Activated CD4-positive, CD25-positive, alpha-beta regulatory T cell treated with anti-CD3 and anti-CD28 coated beads, Interleukin-2, amount 50 U/mL, for 16 hours (primary cell): ENCODE data around the gene SMC4.
"Not testable (repeated sequence)": the region's sequence is repeated elsewhere in the genome, so short reads cannot be mapped to it uniquely, and the experiment has no call there.

Experiments used
- DNase-seq: peaks from one replicate; pipeline ENCODE4 v3.0.0-alpha.2; 2020; ENCODE audit warnings: low read depth, low spot score

The SMC4 gene

GRCh38 chr3:160445854-160446253, 46.4 kb downstream of the SMC4 start:
- DNase-seq = no peak

GRCh38 chr3:160446522-160447056, 47.1 kb downstream of the SMC4 start:
- no peak for DNase-seq

GRCh38 chr3:160447544-160447943, 48.1 kb downstream of the SMC4 start:
- no peak for DNase-seq

- no peak for DNase-seq
Observed at GRCh38 chr3:160448845-160449635, 49.6 kb downstream of the SMC4 start.

GRCh38 chr3:160449636-160450598, 50.5 kb downstream of the SMC4 start, which contains the start of gene TRIM59:
Gene TRIM59 (minus strand): TSS chr3:160449786. CDS start chr3:160439183, 10,603 bp downstream.
- DNase-seq = peak; percentile 92

GRCh38 chr3:160450846-160451245, 51.4 kb downstream of the SMC4 start:
- DNase-seq = no peak

- DNase-seq = no peak
Observed at GRCh38 chr3:160451602-160452001, 52.2 kb downstream of the SMC4 start.

GRCh38 chr3:160452251-160452650, 52.8 kb downstream of the SMC4 start:
- not testable (repeated sequence) for DNase-seq

GRCh38 chr3:160454995-160455394, 55.5 kb downstream of the SMC4 start:
- DNase-seq = no peak

GRCh38 chr3:160455846-160456245, 56.4 kb downstream of the SMC4 start:
- no peak for DNase-seq

- DNase-seq = no peak
Observed at GRCh38 chr3:160458151-160458550, 58.7 kb downstream of the SMC4 start.

- DNase-seq = no peak
Observed at GRCh38 chr3:160459450-160459970, 60.1 kb downstream of the SMC4 start.

GRCh38 chr3:160460033-160460432, 60.6 kb downstream of the SMC4 start:
- DNase-seq = no peak

- DNase-seq = no peak
Observed at GRCh38 chr3:160464321-160464720, 64.9 kb downstream of the SMC4 start.

- no peak for DNase-seq
Observed at GRCh38 chr3:160464971-160465370, 65.5 kb downstream of the SMC4 start.

- no peak for DNase-seq
Observed at GRCh38 chr3:160470181-160470580, 70.7 kb downstream of the SMC4 start.

GRCh38 chr3:160471892-160472291, 72.4 kb downstream of the SMC4 start:
- no peak for DNase-seq

GRCh38 chr3:160472344-160472743, 72.9 kb downstream of the SMC4 start:
- DNase-seq = no peak

- no peak for DNase-seq
Observed at GRCh38 chr3:160473221-160473620, 73.8 kb downstream of the SMC4 start.

- no peak for DNase-seq
Observed at GRCh38 chr3:160473978-160474377, 74.5 kb downstream of the SMC4 start.

GRCh38 chr3:160474416-160474838, 75.0 kb downstream of the SMC4 start:
- no peak for DNase-seq

GRCh38 chr3:160475153-160475552, 75.7 kb downstream of the SMC4 start:
- no peak for DNase-seq
